IMR-90 (cell line): ENCODE results near the gene PLA2G2F. TPM values are rescaled to one million over a fixed set of nuclear protein-coding genes. Genes with fewer than 3 reads are reported as not detected.

Experiments
- ATAC-seq: fragments of 200-7000 bp; cut with Tn5 transposase; 2 replicates; pipeline ENCODE4 v1.9.1; 2020; ENCODE audit warnings: low read depth, mild to moderate bottlenecking, moderate library complexity
- BruUV-seq: library from RNA; stranded (reverse); fragments of 400-500 nt; replicated peaks from 2 replicates; lab custom pipeline; 2021; lab: Mats Ljungman, UMichigan
- CTCF ChIA-PET: fragments of 300-600 bp; formaldehyde crosslinking; extraction: SDS; loops from one replicate; lab custom pipeline; 2021; ENCODE audit warnings: antibody characterized with exemption; lab: Yijun Ruan, JAX
- POLR2A ChIA-PET: fragments of 300-600 bp; sonication (Branson Sonifier 250); formaldehyde crosslinking; loops from one replicate; lab custom pipeline; 2022; ENCODE audit warnings: antibody characterized with exemption; ENCODE audit not compliant: unreplicated experiment; lab: Charles Lee
- DNase-seq: peaks from one replicate; pipeline ENCODE4 v3.0.0; 2013
- H2AFZ ChIP-seq: replicated peaks from 2 replicates; pipeline ENCODE3; 2013; ENCODE audit warnings: low read length, mild to moderate bottlenecking; ENCODE audit not compliant: poor library complexity
- H2AK5ac ChIP-seq: 2 replicates; pipeline ENCODE4 v1.6.1; 2013; ENCODE audit warnings: low read depth, low read length, inconsistent platforms
- H2AK9ac ChIP-seq: replicated peaks from 2 replicates; pipeline ENCODE3; 2013; ENCODE audit warnings: mild to moderate bottlenecking, low read depth, low read length, moderate library complexity; ENCODE audit not compliant: poor library complexity
- H2BK120ac ChIP-seq: 2 replicates; pipeline ENCODE4 v1.6.1; 2013; ENCODE audit warnings: low read depth, low read length, inconsistent platforms
- H2BK15ac ChIP-seq: 3 replicates; pipeline ENCODE4 v1.6.1; 2013; ENCODE audit warnings: low read depth, low read length, inconsistent platforms
- H2BK20ac ChIP-seq: 2 replicates; pipeline ENCODE4 v1.6.1; 2013; ENCODE audit warnings: low read depth, mild to moderate bottlenecking, inconsistent platforms, low read length, moderate library complexity
- H2BK5ac ChIP-seq: 2 replicates; pipeline ENCODE4 v1.6.1; 2013; ENCODE audit warnings: mild to moderate bottlenecking, low read depth, low read length, inconsistent platforms; ENCODE audit not compliant: poor library complexity, severe bottlenecking
- H3K14ac ChIP-seq: replicated peaks from 2 replicates; pipeline ENCODE4 v1.6.1; 2013; ENCODE audit warnings: low read depth, low read length, inconsistent platforms
- H3K18ac ChIP-seq: 2 replicates; pipeline ENCODE4 v1.6.1; 2013; ENCODE audit warnings: low read depth, low read length, control low read depth
- H3K23ac ChIP-seq: 2 replicates; pipeline ENCODE4 v1.6.1; 2013; ENCODE audit warnings: low read depth, low read length, inconsistent platforms
- H3K27ac ChIP-seq: 2 replicates; pipeline ENCODE4 v1.5.1; 2013; ENCODE audit warnings: mild to moderate bottlenecking, control low read depth, low read length; ENCODE audit not compliant: insufficient read depth
- H3K27me3 ChIP-seq: 2 replicates; pipeline ENCODE4 v1.6.1; 2013; ENCODE audit warnings: low read length; ENCODE audit not compliant: control insufficient read depth, insufficient read depth
- H3K36me3 ChIP-seq: 2 replicates; pipeline ENCODE4 v1.6.1; 2013; ENCODE audit warnings: low read length, mixed read lengths; ENCODE audit not compliant: control insufficient read depth, insufficient read depth
- H3K4ac ChIP-seq: 2 replicates; pipeline ENCODE4 v1.6.1; 2013; ENCODE audit warnings: low read depth, low read length, inconsistent platforms
- H3K4me1 ChIP-seq: 2 replicates; pipeline ENCODE4 v1.6.1; 2013; ENCODE audit warnings: low read length, mixed read lengths; ENCODE audit not compliant: control insufficient read depth, insufficient read depth
- H3K4me2 ChIP-seq: 2 replicates; pipeline ENCODE4 v1.6.1; 2013; ENCODE audit warnings: low read depth, mild to moderate bottlenecking, control low read depth, low read length, moderate library complexity
- H3K4me3 ChIP-seq: 2 replicates; pipeline ENCODE4 v1.5.1; 2013; ENCODE audit warnings: low read depth, mild to moderate bottlenecking, control low read depth, low read length, moderate library complexity; ENCODE audit not compliant: insufficient read depth
- H3K56ac ChIP-seq: 2 replicates; pipeline ENCODE4 v1.6.1; 2013; ENCODE audit warnings: low read length, inconsistent platforms; ENCODE audit not compliant: insufficient read depth; ENCODE audit errors: extremely low read depth
- H3K79me1 ChIP-seq, 2 experiments: 2 replicates each; pipeline ENCODE4 v1.6.1; 2013; ENCODE audit warnings: low read length in 2 of 2, inconsistent platforms in 1 of 2, low read depth in 1 of 2
- H3K9ac ChIP-seq: 2 replicates; pipeline ENCODE4 v1.6.1; 2013; ENCODE audit warnings: low read depth, low read length, control low read depth
- H3K9me1 ChIP-seq: 2 replicates; pipeline ENCODE4 v1.6.1; 2013; ENCODE audit warnings: low read length, inconsistent platforms; ENCODE audit not compliant: insufficient read depth
- H3K9me3 ChIP-seq: 2 replicates; pipeline ENCODE4 v1.6.1; 2013; ENCODE audit warnings: low read length; ENCODE audit not compliant: control insufficient read depth, insufficient read depth
- H4K20me1 ChIP-seq: 2 replicates; pipeline ENCODE4 v1.6.1; 2013; ENCODE audit warnings: low read length, inconsistent platforms; ENCODE audit not compliant: insufficient read depth
- H4K5ac ChIP-seq: 2 replicates; pipeline ENCODE4 v1.6.1; 2013; ENCODE audit warnings: mild to moderate bottlenecking, low read depth, low read length, control low read depth
- H4K8ac ChIP-seq, 2 experiments: 2 replicates each; pipeline ENCODE4 v1.6.1; 2013; ENCODE audit warnings: low read depth in 2 of 2, low read length in 2 of 2, control low read depth in 1 of 2, inconsistent platforms in 1 of 2
- H4K91ac ChIP-seq: 2 replicates; pipeline ENCODE4 v1.6.1; 2013; ENCODE audit warnings: low read depth, low read length, inconsistent platforms; ENCODE audit not compliant: insufficient read depth
- BHLHE40 ChIP-seq: fragments of 150-350 bp; IDR thresholded peaks from 2 replicates; pipeline ENCODE4 v1.6.1; 2016; ENCODE audit warnings: mild to moderate bottlenecking, low read depth, low read length
- CEBPB ChIP-seq: IDR thresholded peaks from 2 replicates; pipeline ENCODE4 v1.6.1; 2012; ENCODE audit warnings: low read depth, low read length, improper control_type of control experiment
- MAFK ChIP-seq: IDR thresholded peaks from 2 replicates; pipeline ENCODE4 v1.6.1; 2012; ENCODE audit warnings: low read depth, low read length, improper control_type of control experiment
- MXI1 ChIP-seq: IDR thresholded peaks from 2 replicates; pipeline ENCODE4 v1.6.1; 2012; ENCODE audit warnings: low read depth, mild to moderate bottlenecking, low read length, moderate library complexity, borderline replicate concordance
- NFE2L2 ChIP-seq: fragments of 150-350 bp; IDR thresholded peaks from 2 replicates; pipeline ENCODE4 v1.6.1; 2016; ENCODE audit warnings: low read depth, mild to moderate bottlenecking, low read length
- POLR2A ChIP-seq: IDR thresholded peaks from 2 replicates; pipeline ENCODE4 v1.6.1; 2012; ENCODE audit warnings: mild to moderate bottlenecking, low read depth, low read length
- RAD21 ChIP-seq: IDR thresholded peaks from 2 replicates; pipeline ENCODE4 v1.6.1; 2012; ENCODE audit warnings: low read length, improper control_type of control experiment
- RCOR1 ChIP-seq: IDR thresholded peaks from 2 replicates; pipeline ENCODE4 v1.6.1; 2012; ENCODE audit warnings: mild to moderate bottlenecking, low read length, improper control_type of control experiment; ENCODE audit not compliant: insufficient replicate concordance
- RFX5 ChIP-seq: IDR thresholded peaks from 2 replicates; pipeline ENCODE4 v1.8.0; 2012; ENCODE audit warnings: low read depth, mild to moderate bottlenecking, low read length, moderate library complexity
- USF2 ChIP-seq: fragments of 150-350 bp; IDR thresholded peaks from 2 replicates; pipeline ENCODE4 v1.6.1; 2017; ENCODE audit warnings: mild to moderate bottlenecking, antibody characterized with exemption, low read length, low read depth
- WGBS, 2 experiments: methylation state at CpG; one replicate each; pipeline versions ENCODE4 v1.1.5 to v1.1.7; 2013; ENCODE audit warnings: missing lambda C conversion rate in 2 of 2; ENCODE audit not compliant: insufficient read length in 1 of 2; ENCODE audit errors: extremely low coverage in 2 of 2; 5-methylcytosine and 5-hydroxymethylcytosine counted together
- dilution Hi-C: fragments of 300-500 bp; cut with HindIII; formaldehyde crosslinking; loops from one replicate; pipeline ENCODE4 v1.14.3; 2018; ENCODE audit warnings: low sequenced_read_pairs; ENCODE audit not compliant: unreplicated experiment
- in situ Hi-C: fragments of 300-500 bp; cut with MboI; formaldehyde crosslinking; loops from 3 replicates; pipeline ENCODE4 v1.14.3; 2019; ENCODE audit warnings: low sequenced_read_pairs, inconsistent platforms, mixed read lengths
- intact Hi-C: fragments of 100-400 bp; cut with micrococcal nuclease; formaldehyde crosslinking; loops from 2 replicates; pipeline ENCODE4 v1.10.0; 2022
- polyA plus RNA-seq, 3 experiments: library from polyadenylated mRNA; depleted of rRNA; stranded (reverse); fragments of >200 nt; gene quantifications; 2 replicates each; pipeline ENCODE4 v1.2.3, GENCODE V29; 2012; ENCODE audit warnings: low replicate concordance in 1 of 3
- total RNA-seq: library from RNA; depleted of rRNA; stranded (reverse); fragments of >200 nt; gene quantifications from 2 replicates; pipeline ENCODE4 v1.2.3, GENCODE V29; 2012
- TF ChIP-seq, protein P1 (sequence below): conservative IDR thresholded peaks from 2 replicates; pipeline ENCODE4 v1.5.1; 2012; ENCODE audit warnings: mild to moderate bottlenecking, low read depth, low read length, improper control_type of control experiment

PLA2G2F gene
- total and polyA plus RNA-seq, 2 of the 4 experiments (the other 2 are of a cell fraction): not detected

DNA sequence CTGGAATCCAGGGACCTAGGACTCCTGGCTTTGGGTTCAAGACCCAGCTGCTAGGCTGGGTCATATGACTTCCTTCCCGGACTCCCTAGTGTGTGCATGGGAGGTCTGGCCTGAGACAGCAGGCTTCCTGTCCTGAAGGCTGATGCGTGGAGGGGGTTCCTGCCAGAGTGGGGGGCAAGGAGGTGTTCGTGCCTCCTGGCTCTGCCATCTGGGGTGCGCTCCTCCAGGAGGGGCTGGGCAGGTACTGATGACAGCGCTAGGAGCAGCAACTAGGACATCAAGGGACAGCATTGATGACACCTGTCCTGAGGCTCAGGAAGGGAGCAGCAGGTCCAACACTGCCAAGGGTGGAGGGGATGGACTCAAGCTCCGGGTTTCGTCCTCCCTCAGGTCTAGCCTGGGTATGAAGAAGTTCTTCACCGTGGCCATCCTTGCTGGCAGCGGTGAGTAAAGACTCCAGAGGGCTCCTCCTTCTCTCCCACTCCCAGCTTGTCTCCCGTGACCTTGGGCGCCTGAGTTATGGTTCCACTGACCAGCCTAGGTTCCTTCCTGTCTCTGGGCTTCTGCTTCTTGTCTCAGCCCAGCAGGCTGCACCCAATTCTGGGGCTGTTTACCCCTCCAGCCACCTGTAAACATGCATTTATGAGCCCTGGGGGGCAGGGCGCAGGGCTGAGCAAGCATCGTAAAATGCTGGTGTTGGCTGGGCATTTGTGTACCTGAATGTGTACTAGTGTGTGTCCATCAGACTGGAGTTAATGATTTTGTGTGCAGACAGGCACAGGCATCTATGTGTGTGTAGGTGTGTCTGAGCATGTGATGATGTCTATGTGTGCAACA is 871 bp downstream of the PLA2G2F start (continued):
- TF ChIP-seq USF2: no peak

- H3K56ac ChIP-seq: no peak overlapping the region
- no peak for DNase-seq
- ChIA-PET POLR2A (no interaction called here), CTCF (no interaction called here)
- WGBS, 2 experiments: 69% methylated on average over 3 of the region's 9 CpGs; no CpG with 5 or more reads in 1 of the 2 experiments
- H3K9ac ChIP-seq: no peak overlapping the region
- H2BK15ac ChIP-seq: no peak overlapping the region
- H3K4me1 ChIP-seq: no peaks in the 10 kb centered on the region
- H4K8ac ChIP-seq: no peak overlapping the region
- H2AK9ac ChIP-seq: no peak overlapping the region
- in situ Hi-C loops (no loop called here), dilution Hi-C loops (no loop called here), intact Hi-C loops (no loop called here)
- no peak overlapping the region for H2BK5ac ChIP-seq
- H3K18ac ChIP-seq: no peak overlapping the region
- no peak overlapping the region for H3K14ac ChIP-seq
- H2AK5ac ChIP-seq: no peak overlapping the region
- H4K5ac ChIP-seq: no peak overlapping the region
- H2BK120ac ChIP-seq: no peak overlapping the region
- H3K79me1 ChIP-seq: no peaks in the 10 kb centered on the region
- ATAC-seq: no peak
- H3K4me3 ChIP-seq: no peak overlapping the region
- H3K9me3 ChIP-seq: no peaks in the 10 kb centered on the region
- peaks cover 25% of the 10 kb centered on the region for H3K27me3 ChIP-seq
- H4K91ac ChIP-seq: no peak overlapping the region
- no peaks in the 10 kb centered on the region for H3K36me3 ChIP-seq
- 0 out of 2 replicates have a peak, but pooled peaks cover 3% of the 10 kb centered on the region for H3K9me1 ChIP-seq
- no peak overlapping the region for H3K4ac ChIP-seq
- H2AFZ ChIP-seq: no peak overlapping the region
- H2BK20ac ChIP-seq: no peak overlapping the region
- H3K23ac ChIP-seq: no peak overlapping the region
- no peaks in the 10 kb centered on the region; the same call in 1 of the 2 replicates for H4K20me1 ChIP-seq
- BruUV-seq: no TSS peak
- H3K27ac ChIP-seq: no peak overlapping the region
- H3K4me2 ChIP-seq: no peak overlapping the region
- TF ChIP-seq CEBPB (no peak), RCOR1 (no peak), MXI1 (no peak), BHLHE40 (no peak), RFX5 (no peak), USF2 (no peak), RAD21 (no peak), NFE2L2 (no peak), MAFK (no peak), POLR2A (no peak)
- TF ChIP-seq, protein P1, sequence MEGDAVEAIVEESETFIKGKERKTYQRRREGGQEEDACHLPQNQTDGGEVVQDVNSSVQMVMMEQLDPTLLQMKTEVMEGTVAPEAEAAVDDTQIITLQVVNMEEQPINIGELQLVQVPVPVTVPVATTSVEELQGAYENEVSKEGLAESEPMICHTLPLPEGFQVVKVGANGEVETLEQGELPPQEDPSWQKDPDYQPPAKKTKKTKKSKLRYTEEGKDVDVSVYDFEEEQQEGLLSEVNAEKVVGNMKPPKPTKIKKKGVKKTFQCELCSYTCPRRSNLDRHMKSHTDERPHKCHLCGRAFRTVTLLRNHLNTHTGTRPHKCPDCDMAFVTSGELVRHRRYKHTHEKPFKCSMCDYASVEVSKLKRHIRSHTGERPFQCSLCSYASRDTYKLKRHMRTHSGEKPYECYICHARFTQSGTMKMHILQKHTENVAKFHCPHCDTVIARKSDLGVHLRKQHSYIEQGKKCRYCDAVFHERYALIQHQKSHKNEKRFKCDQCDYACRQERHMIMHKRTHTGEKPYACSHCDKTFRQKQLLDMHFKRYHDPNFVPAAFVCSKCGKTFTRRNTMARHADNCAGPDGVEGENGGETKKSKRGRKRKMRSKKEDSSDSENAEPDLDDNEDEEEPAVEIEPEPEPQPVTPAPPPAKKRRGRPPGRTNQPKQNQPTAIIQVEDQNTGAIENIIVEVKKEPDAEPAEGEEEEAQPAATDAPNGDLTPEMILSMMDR: no peak
Measured at GRCh38 chr1:20141001-20141400, 1.9 kb downstream of the PLA2G2F start.
